Vagina (tissue), 2 donors: ENCODE results near the gene TACR1.

ENCODE experiments used
- CTCF ChIP-seq, 3 experiments: fragments of 450-650 bp in 2 of 3; fragments of 200-600 bp in 1 of 3; sonication (generic) in 1 of 3; IDR thresholded peaks; one replicate each; pipeline ENCODE4 v1.5.1; 2017 to 2019; ENCODE audit warnings: antibody characterized with exemption in 3 of 3, mild to moderate bottlenecking in 2 of 3, moderate library complexity in 2 of 3
- POLR2A ChIP-seq, 2 donors: fragments of 450-650 bp; IDR thresholded peaks; one replicate each; pipeline ENCODE4 v1.6.1; 2017; ENCODE audit warnings: antibody characterized with exemption in 2 of 2, mild to moderate bottlenecking in 2 of 2, moderate library complexity in 2 of 2

DNA sequence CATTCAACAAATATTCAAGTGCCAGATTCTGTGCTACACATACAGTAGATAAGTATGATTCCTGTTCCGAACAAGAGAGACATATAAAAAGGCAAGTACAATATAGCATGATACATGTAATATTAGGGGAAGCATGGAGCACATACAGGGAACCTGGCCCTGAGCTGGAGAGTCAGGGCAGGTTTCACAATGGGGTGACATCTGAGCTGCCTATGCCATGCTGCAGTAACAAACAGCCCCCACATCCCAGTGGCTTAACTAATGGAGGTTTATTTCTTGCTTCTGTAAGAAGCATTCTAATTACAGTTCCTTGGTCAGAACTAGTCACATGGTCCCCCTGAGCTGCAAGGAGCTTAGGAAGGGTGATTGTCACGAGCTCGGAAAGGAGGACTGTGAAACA is 27.3 kb upstream of the TACR1 start:
- TF ChIP-seq CTCF (IDR thresholded peaks at IDR 0.05): no peak
- TF ChIP-seq POLR2A (IDR thresholded peaks at IDR 0.05): no peak
